DOHH2 (cell line): ENCODE data around the gene BIVM.

ENCODE experiments used
- EZH2phosphoT487 ChIP-seq: fragments of 200-600 bp; sonication (generic); IDR thresholded peaks from 2 replicates; pipeline ENCODE4 v1.6.1; 2017; ENCODE audit warnings: borderline replicate concordance, mild to moderate bottlenecking, antibody characterized with exemption, low read length, moderate library complexity, mixed read lengths
- TF ChIP-seq, protein P1 (sequence below): fragments of 200-600 bp; sonication (generic); IDR thresholded peaks from one replicate; pipeline ENCODE4 v1.5.1; 2014; ENCODE audit warnings: antibody characterized with exemption, mild to moderate bottlenecking, low read depth, low read length; ENCODE audit not compliant: poor library complexity, severe bottlenecking

DNA sequence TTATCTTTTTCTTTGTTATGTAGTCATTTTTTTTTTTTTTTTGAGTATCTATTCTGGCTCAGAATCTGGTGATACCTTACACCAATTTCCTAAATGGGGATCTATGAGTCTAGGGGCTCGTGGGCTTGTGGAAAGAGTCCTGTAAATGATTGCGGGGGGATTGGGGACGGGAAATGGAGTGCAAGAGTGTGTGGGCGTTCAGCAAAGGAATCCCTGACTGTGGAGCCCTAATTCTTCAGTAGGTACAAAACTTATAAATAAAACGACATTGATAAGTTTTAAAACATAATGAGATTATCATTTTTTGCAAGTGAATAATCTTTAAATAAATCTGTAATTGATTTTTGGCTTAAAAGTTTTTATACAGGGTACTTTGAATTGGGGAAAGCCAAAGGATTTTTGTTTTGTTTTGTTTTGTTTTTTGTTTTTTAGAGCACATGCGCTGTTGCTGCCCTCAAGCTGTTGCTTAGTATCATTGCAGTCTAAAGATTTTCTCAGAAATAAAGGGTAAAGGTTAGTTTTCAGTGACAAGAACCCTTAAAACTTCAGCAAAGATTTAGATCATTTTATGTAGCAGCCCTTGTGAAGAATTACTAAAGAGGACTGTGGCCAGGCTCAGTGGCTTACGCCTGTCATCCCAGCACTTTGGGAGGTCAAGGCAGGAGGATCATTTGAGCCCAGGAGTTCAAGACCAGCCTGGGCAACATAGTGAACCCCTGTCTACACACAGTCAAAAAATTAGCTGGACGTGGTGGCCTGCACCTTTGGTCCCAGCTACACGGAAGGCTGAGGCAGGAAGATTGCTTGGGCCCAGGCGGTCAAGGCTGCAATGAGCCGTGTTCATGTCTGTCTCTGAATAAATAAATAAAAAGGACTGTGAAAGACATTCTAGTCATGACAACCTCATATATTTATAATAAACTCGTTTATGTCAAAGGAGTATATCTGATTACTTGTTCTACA, 48.6 kb downstream of the BIVM start:
- TF ChIP-seq, protein P1, sequence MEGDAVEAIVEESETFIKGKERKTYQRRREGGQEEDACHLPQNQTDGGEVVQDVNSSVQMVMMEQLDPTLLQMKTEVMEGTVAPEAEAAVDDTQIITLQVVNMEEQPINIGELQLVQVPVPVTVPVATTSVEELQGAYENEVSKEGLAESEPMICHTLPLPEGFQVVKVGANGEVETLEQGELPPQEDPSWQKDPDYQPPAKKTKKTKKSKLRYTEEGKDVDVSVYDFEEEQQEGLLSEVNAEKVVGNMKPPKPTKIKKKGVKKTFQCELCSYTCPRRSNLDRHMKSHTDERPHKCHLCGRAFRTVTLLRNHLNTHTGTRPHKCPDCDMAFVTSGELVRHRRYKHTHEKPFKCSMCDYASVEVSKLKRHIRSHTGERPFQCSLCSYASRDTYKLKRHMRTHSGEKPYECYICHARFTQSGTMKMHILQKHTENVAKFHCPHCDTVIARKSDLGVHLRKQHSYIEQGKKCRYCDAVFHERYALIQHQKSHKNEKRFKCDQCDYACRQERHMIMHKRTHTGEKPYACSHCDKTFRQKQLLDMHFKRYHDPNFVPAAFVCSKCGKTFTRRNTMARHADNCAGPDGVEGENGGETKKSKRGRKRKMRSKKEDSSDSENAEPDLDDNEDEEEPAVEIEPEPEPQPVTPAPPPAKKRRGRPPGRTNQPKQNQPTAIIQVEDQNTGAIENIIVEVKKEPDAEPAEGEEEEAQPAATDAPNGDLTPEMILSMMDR, result peak; percentile 77
- no peak for TF ChIP-seq EZH2phosphoT487
